PC-9 (cell line): Measurements from ENCODE around the gene ZC3H6. TPM values are rescaled to one million over a fixed set of nuclear protein-coding genes. Genes with fewer than 3 reads are reported as not detected.

Experiments
- BruUV-seq: library from RNA; stranded (reverse); fragments of 400-500 nt; replicated peaks from 2 replicates; lab custom pipeline; 2021; lab: Mats Ljungman, UMichigan
- CTCF ChIA-PET: fragments of 300-600 bp; sonication (Branson Sonifier 250); formaldehyde crosslinking; loops from one replicate; lab custom pipeline; 2022; ENCODE audit warnings: antibody characterized with exemption; lab: Charles Lee
- POLR2A ChIA-PET: fragments of 300-600 bp; sonication (Branson Sonifier 250); formaldehyde crosslinking; loops from one replicate; lab custom pipeline; 2022; ENCODE audit warnings: antibody characterized with exemption; ENCODE audit not compliant: unreplicated experiment; lab: Charles Lee
- DNase-seq, 2 experiments: peaks; one replicate each; pipeline versions ENCODE4 v3.0.0 to v3.0.0-alpha.2; 2015 to 2022; ENCODE audit warnings: mixed read lengths in 1 of 2
- H2AFZ ChIP-seq: fragments of 200-600 bp; sonication (generic); 2 replicates; pipeline ENCODE4 v1.8.1; 2017; ENCODE audit warnings: antibody characterized with exemption
- H3F3A ChIP-seq: fragments of 200-600 bp; sonication (generic); 2 replicates; pipeline ENCODE4 v1.8.1; 2017; ENCODE audit warnings: antibody characterized with exemption, mild to moderate bottlenecking, low read depth; ENCODE audit not compliant: insufficient read depth
- H3K27ac ChIP-seq: fragments of 200-600 bp; sonication (generic); 2 replicates; pipeline ENCODE4 v1.6.1; 2016; ENCODE audit warnings: mixed run types
- H3K27me3 ChIP-seq: fragments of 200-600 bp; sonication (generic); 2 replicates; pipeline ENCODE4 v1.6.1; 2016; ENCODE audit warnings: low read depth, mixed run types; ENCODE audit not compliant: insufficient read depth
- H3K36me3 ChIP-seq: fragments of 200-600 bp; sonication (generic); 2 replicates; pipeline ENCODE4 v1.6.1; 2016; ENCODE audit warnings: low read depth, mixed run types
- H3K4me1 ChIP-seq: fragments of 200-600 bp; sonication (generic); replicated peaks from 2 replicates; pipeline ENCODE4 v1.6.1; 2016; ENCODE audit warnings: mixed run types; ENCODE audit not compliant: insufficient read depth
- H3K4me2 ChIP-seq: fragments of 200-600 bp; sonication (generic); 2 replicates; pipeline ENCODE4 v1.6.1; 2017; ENCODE audit warnings: mixed run types
- H3K4me3 ChIP-seq: fragments of 200-600 bp; sonication (generic); 2 replicates; pipeline ENCODE4 v1.6.1; 2016; ENCODE audit warnings: mixed run types
- H3K79me2 ChIP-seq: fragments of 200-600 bp; sonication (generic); 2 replicates; pipeline ENCODE4 v1.6.1; 2017; ENCODE audit warnings: low read depth, mixed run types
- H3K9me2 ChIP-seq: fragments of 200-600 bp; sonication (generic); 2 replicates; pipeline ENCODE4 v1.8.1; 2017; ENCODE audit warnings: mild to moderate bottlenecking; ENCODE audit not compliant: insufficient read depth
- H3K9me3 ChIP-seq: fragments of 200-600 bp; sonication (generic); 2 replicates; pipeline ENCODE4 v1.8.1; 2016; ENCODE audit warnings: low read depth; ENCODE audit not compliant: insufficient read depth
- H4K20me1 ChIP-seq: fragments of 200-600 bp; sonication (generic); 2 replicates; pipeline ENCODE4 v1.8.1; 2017; ENCODE audit not compliant: insufficient read depth
- EZH2 ChIP-seq: fragments of 200-600 bp; sonication (generic); IDR thresholded peaks from 2 replicates; pipeline ENCODE4 v1.8.0; 2017; ENCODE audit warnings: antibody characterized with exemption, low read depth
- intact Hi-C: fragments of 100-400 bp; cut with micrococcal nuclease; formaldehyde crosslinking; loops from one replicate; pipeline ENCODE4 v1.10.0; 2022; ENCODE audit not compliant: unreplicated experiment
- total RNA-seq: library from RNA; stranded (reverse); gene quantifications from 2 replicates; pipeline ENCODE4 v1.2.3, GENCODE V29; 2021
- TF ChIP-seq, protein P1 (sequence below): fragments of 200-600 bp; sonication (generic); conservative IDR thresholded peaks from 2 replicates; pipeline ENCODE4 v1.6.1; 2017; ENCODE audit warnings: mixed run types, antibody characterized with exemption, mild to moderate bottlenecking, moderate library complexity

Gene ZC3H6
- total RNA-seq, 1 experiment from 2014 or later, result 9.1 TPM

DNA sequence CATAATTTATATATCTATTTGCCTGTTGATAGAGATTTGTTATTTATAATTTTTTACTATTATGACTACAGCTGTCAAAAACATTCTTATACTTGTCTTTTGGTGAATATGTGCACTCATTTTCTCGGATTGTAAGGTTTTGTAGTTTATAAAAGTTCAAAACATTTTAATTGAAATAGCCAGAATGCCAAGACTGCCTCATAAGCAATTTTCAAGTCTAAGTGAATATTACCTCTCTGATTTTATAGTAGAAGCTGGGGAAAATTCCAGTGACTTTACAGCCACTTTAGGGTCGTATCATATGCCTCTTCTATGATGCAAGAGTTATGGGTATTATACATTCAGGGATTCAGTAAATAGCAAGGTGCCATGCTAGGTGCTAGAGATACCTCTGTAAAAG lies 21.0 kb downstream of the ZC3H6 start:
- Histone ChIP-seq H3K36me3 (no peaks in the 10 kb centered on the region), H3K9me3 (no peaks in the 10 kb centered on the region), H3K27me3 (no peaks in the 10 kb centered on the region), H3K79me2 (no peaks in the 10 kb centered on the region), H2AFZ (no peak overlapping the region), H4K20me1 (no peaks in the 10 kb centered on the region), H3K9me2 (no peaks in the 10 kb centered on the region), H3K4me1 (no peaks in the 10 kb centered on the region), H3K27ac (no peak overlapping the region), H3F3A (no peaks in the 10 kb centered on the region), H3K4me2 (no peak overlapping the region), H3K4me3 (no peak overlapping the region)
- no TSS peak for BruUV-seq
- intact Hi-C loops, result no loop called here
- TF ChIP-seq, protein P1, sequence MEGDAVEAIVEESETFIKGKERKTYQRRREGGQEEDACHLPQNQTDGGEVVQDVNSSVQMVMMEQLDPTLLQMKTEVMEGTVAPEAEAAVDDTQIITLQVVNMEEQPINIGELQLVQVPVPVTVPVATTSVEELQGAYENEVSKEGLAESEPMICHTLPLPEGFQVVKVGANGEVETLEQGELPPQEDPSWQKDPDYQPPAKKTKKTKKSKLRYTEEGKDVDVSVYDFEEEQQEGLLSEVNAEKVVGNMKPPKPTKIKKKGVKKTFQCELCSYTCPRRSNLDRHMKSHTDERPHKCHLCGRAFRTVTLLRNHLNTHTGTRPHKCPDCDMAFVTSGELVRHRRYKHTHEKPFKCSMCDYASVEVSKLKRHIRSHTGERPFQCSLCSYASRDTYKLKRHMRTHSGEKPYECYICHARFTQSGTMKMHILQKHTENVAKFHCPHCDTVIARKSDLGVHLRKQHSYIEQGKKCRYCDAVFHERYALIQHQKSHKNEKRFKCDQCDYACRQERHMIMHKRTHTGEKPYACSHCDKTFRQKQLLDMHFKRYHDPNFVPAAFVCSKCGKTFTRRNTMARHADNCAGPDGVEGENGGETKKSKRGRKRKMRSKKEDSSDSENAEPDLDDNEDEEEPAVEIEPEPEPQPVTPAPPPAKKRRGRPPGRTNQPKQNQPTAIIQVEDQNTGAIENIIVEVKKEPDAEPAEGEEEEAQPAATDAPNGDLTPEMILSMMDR, result no peak
- no peak for TF ChIP-seq EZH2
- ChIA-PET POLR2A (no interaction called here), CTCF (no interaction called here)
- DNase-seq, result no peak

- H3K9me3 ChIP-seq, result no peaks in the 10 kb centered on the region
- ChIA-PET POLR2A (interaction anchor here (0.6 kb wide), 2 partner anchors 201 to 247 kb away, joined by 5 to 10 read pairs; no protein-coding TSS in a partner anchor), CTCF (interaction anchor here (0.6 kb wide), 1 partner anchor 36 kb away, joined by 10 read pairs; no protein-coding TSS in a partner anchor)
- no peaks in the 10 kb centered on the region for H3K36me3 ChIP-seq
- H3K4me2 ChIP-seq, result no peak overlapping the region
- H3K4me3 ChIP-seq, result no peak overlapping the region
- no peaks in the 10 kb centered on the region for H4K20me1 ChIP-seq
- no TSS peak for BruUV-seq
- no peaks in the 10 kb centered on the region for H3K27me3 ChIP-seq
- TF ChIP-seq, protein P1, result no peak
- TF ChIP-seq EZH2, result no peak
- no peaks in the 10 kb centered on the region for H3K4me1 ChIP-seq
- no peak overlapping the region for H2AFZ ChIP-seq
- H3F3A ChIP-seq, result no peaks in the 10 kb centered on the region
- H3K79me2 ChIP-seq, result no peaks in the 10 kb centered on the region
- intact Hi-C loops, result no loop called here
- no peak overlapping the region for H3K27ac ChIP-seq
- no peaks in the 10 kb centered on the region for H3K9me2 ChIP-seq
- no peak for DNase-seq
Measured at GRCh38 chr2:112301171-112301584, 25.8 kb downstream of the ZC3H6 start.

DNA sequence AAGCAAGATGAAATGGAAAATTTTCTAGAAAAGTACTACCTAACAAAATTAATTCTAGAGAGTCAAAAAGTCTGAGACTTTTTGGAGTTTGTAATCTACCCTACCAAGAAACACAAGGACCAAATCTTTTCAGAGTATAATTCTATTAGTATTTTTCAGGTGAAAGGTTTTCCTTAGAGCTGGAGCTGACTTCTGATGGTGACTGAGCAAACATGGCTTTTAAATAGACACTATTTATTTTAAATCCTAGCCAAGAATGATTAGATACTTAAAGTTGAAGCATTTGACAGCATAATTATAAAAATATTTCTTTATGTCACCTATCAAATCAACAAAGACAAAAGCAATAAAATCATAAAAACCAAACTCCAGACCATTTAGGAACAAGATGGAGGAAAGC lies 26.6 kb downstream of the ZC3H6 start:
- no peak for DNase-seq
- Histone ChIP-seq H3K36me3 (no peaks in the 10 kb centered on the region), H3K27me3 (no peaks in the 10 kb centered on the region), H3K4me3 (no peak overlapping the region), H3F3A (no peaks in the 10 kb centered on the region), H2AFZ (no peak overlapping the region), H3K27ac (no peak overlapping the region), H3K4me1 (no peaks in the 10 kb centered on the region), H4K20me1 (no peaks in the 10 kb centered on the region), H3K79me2 (no peaks in the 10 kb centered on the region), H3K4me2 (no peak overlapping the region), H3K9me2 (no peaks in the 10 kb centered on the region), H3K9me3 (no peaks in the 10 kb centered on the region)
- TF ChIP-seq, protein P1, result no peak
- TF ChIP-seq EZH2, result no peak
- ChIA-PET POLR2A (no interaction called here), CTCF (no interaction called here)
- intact Hi-C loops, result no loop called here
- no TSS peak for BruUV-seq
